GM10266 (cell line): Measurements from ENCODE around the gene GSTM2.
"Not testable (repeated sequence)": the region's sequence is repeated elsewhere in the genome, so short reads cannot be mapped to it uniquely, and the experiment has no call there.

Source experiments
- DNase-seq: peaks from one replicate; pipeline ENCODE4 v3.0.0; 2012; ENCODE audit errors: extremely low spot score
- CTCF ChIP-seq: IDR thresholded peaks from 2 replicates; pipeline ENCODE4 v1.5.1; 2012; ENCODE audit warnings: mild to moderate bottlenecking, low read depth; ENCODE audit not compliant: control insufficient read depth, insufficient read depth; ENCODE audit errors: missing control alignments

Gene GSTM2

GRCh38 chr1:109655615-109656519 lies 12.0 kb upstream of the GSTM2 start, which contains the start of gene GSTM4:
Gene GSTM4 (plus strand): TSS chr1:109656099. CDS start chr1:109656390, 291 bp downstream.
- no peak for TF ChIP-seq CTCF
- DNase-seq = peak; percentile 86

GRCh38 chr1:109657395-109657794 lies 10.5 kb upstream of the GSTM2 start:
- TF ChIP-seq CTCF = no peak
- no peak for DNase-seq

GRCh38 chr1:109657970-109658369 lies 9.9 kb upstream of the GSTM2 start:
- no peak for TF ChIP-seq CTCF
- no peak for DNase-seq

DNA sequence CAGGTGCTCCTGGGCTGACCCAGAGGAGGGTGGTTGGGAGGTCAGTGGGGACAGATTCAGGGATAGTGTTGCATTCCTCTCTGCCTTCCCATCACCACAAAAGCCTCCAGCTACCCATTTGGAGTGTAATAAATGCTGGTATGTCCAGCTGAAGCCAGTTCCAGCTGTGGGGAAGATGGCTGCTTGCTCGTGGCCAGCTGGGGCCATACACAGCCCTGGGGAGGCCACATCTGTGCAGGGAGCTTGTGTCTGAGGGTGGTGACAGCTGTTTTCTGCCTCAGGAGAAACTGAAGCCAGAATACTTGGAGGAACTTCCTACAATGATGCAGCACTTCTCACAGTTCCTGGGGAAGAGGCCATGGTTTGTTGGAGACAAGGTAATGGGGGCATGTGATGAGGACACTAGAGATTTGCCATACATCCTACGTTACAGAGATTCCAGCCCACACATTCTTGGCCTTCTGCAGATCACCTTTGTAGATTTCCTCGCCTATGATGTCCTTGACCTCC lies 9.3 kb upstream of the GSTM2 start:
- no peak for DNase-seq
- no peak for TF ChIP-seq CTCF

DNA sequence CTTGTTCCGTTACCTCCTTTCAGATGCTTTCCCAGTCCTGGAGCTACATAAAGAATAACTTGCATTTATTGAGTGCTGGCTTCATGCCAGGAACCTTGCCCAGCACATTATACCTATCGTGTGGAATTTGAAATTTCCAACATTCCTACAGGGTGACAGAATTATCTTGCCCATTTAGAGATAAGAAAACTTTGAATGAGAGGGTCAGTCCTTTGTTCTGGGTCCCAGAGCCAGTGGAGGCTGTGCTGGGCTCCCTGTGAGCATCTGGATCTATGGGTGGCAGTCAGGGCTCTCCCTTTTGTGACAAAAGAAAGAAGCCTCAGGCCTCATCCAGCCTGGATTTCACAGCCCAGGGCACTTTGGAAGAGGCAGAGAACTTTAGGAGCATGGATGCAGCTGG lies 8.7 kb upstream of the GSTM2 start:
- TF ChIP-seq CTCF = no peak
- DNase-seq = no peak

GRCh38 chr1:109659997-109660690 lies 7.7 kb upstream of the GSTM2 start:
- TF ChIP-seq CTCF = no peak
- no peak for DNase-seq

DNA sequence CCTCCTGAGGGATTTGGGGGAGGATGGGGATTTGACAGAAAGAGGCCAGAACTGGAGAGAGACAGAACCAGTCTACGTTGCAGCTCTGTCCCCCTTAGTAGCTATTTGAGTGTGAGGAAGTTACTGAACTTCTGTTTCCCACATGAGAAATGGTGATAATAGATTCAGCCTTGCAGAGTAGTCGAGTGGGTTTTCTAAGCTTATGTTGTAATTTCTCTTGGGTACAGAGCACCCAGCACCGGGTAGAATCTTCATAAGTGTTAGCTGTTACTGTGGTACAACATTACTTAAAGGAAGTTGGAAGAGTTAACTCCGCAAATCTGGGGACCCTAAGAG lies 7.2 kb upstream of the GSTM2 start:
- DNase-seq = not testable (repeated sequence)
